GM12892 (cell line): ENCODE results near the gene LDLRAD4.

Experiments used
- DNase-seq: peaks from one replicate; pipeline ENCODE4 v3.0.0; 2011; ENCODE audit not compliant: insufficient read length
- FAIRE-seq: peaks from 2 replicates; lab custom pipeline; 2011; peaks lifted over from hg19 to GRCh38; lab: Jason Lieb, UNC
- POLR2A ChIP-seq: IDR thresholded peaks from 2 replicates; pipeline ENCODE4 v1.6.1; 2011; ENCODE audit warnings: low read depth, low read length, control low read depth
- POLR2AphosphoS5 ChIP-seq: IDR thresholded peaks from 2 replicates; pipeline ENCODE4 v1.6.1; 2011; ENCODE audit warnings: low read depth, low read length, control low read depth
- TAF1 ChIP-seq: IDR thresholded peaks from 2 replicates; pipeline ENCODE4 v1.6.1; 2011; ENCODE audit warnings: low read depth, mild to moderate bottlenecking, control low read depth, low read length, borderline replicate concordance

The LDLRAD4 gene

DNA sequence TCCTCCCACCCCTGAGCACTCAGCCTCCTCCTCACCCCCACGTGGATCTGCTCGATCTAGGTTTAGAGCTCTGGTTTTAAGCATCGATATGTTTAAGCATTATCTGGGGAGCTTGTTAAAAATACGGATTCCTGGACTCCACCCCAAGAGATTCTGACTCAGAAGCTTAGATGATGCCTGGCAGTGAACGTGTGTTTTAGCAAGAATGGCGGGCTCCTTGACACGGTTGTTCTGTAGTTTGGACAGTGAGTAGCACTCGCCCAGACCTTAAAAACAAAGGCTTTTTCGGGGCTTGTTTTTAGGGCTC, 47.3 kb downstream of the LDLRAD4 start:
- FAIRE-seq (no peak), DNase-seq (no peak)

GRCh38 chr18:13266218-13267100, 47.9 kb downstream of the LDLRAD4 start:
- FAIRE-seq (no peak), DNase-seq (no peak)
- TF ChIP-seq POLR2A (no peak), TAF1 (no peak), POLR2AphosphoS5 (no peak)

More for the DNA sequence above, 47.3 kb downstream of the LDLRAD4 start:
- TF ChIP-seq TAF1 (no peak), POLR2AphosphoS5 (no peak)

DNA sequence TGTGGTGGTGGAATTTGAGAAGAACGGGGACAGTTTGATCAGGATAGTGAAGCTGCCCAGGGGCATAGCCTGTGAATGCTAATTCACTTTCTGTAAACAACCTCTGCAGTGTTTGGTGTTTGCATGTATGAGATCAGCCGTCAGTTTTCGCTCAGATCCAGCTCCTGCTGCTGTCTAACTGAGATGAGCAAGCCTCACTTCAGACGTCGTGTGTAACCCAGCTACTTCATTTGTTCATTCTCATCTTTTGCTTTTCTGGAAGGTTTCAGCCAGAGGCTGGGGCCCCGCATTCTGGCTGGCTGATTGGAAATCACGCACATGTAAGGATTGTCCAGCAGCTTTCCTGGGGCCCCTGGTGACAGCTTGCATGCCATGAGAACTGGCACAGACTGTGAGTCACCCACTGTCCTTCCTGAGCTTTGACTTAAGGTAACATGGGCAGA, 48.9 kb downstream of the LDLRAD4 start:
- DNase-seq (no peak), FAIRE-seq (no peak)
- TF ChIP-seq TAF1 = no peak
- no peak for TF ChIP-seq POLR2AphosphoS5
- no peak for TF ChIP-seq POLR2A

- no peak for TF ChIP-seq TAF1
- no peak for TF ChIP-seq POLR2AphosphoS5
- no peak for TF ChIP-seq POLR2A
- FAIRE-seq = no peak
These were observed 49.8 kb downstream of the LDLRAD4 start for GRCh38 chr18:13268158-13269012.

DNA sequence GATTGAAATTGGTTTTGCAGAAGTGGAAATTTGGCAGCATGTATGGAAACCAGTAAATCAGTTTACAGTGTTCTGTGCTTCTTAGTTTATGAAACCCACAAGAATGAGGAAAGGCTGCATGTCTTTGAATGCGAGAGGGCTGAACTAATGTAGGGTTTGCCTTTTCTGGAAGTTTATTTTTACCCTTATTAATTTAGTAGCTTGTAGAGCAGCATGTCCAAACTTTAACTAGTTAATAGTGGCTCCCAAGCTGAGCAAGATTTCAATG, 50.4 kb downstream of the LDLRAD4 start:
- no peak for FAIRE-seq

More at GRCh38 chr18:13268158-13269012, 49.8 kb downstream of the LDLRAD4 start:
- no peak for DNase-seq

GRCh38 chr18:13269521-13270011, 51.0 kb downstream of the LDLRAD4 start:
- no peak for TF ChIP-seq POLR2A
- no peak for TF ChIP-seq POLR2AphosphoS5
- TF ChIP-seq TAF1 = no peak
- FAIRE-seq (no peak), DNase-seq (no peak)

More for the DNA sequence above, 50.4 kb downstream of the LDLRAD4 start:
- DNase-seq = no peak
- TF ChIP-seq POLR2A (no peak), POLR2AphosphoS5 (no peak), TAF1 (no peak)

DNA sequence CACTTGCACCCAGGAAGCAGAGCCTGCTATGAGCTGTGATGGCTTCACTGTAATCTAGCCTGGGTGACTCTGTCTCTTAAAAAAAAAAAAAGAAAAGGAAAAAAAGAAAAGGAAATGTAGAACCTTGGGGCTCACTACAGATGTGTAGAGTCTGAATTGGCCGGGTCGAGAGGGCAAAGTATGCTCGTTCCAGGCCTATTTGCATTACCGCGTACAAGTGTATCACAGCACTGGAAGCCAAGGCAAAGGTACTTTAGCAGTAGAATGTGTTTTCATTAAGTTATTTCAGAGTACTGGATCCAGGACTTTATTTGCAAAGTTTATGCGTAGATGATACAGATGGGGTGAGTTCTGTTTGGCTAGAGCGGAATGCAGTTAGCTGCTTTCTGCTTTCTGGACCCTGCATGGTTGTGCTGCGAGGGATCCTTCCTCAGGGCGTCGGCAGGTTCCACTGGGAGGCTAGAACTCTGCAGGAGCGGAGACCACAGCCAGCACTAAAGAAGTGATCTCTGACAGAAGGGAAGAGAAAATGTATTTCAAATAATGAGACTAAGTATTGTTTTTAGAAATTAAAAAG, 51.8 kb downstream of the LDLRAD4 start:
- FAIRE-seq (no peak), DNase-seq (no peak)
- no peak for TF ChIP-seq TAF1
- TF ChIP-seq POLR2AphosphoS5 = no peak
- no peak for TF ChIP-seq POLR2A

DNA sequence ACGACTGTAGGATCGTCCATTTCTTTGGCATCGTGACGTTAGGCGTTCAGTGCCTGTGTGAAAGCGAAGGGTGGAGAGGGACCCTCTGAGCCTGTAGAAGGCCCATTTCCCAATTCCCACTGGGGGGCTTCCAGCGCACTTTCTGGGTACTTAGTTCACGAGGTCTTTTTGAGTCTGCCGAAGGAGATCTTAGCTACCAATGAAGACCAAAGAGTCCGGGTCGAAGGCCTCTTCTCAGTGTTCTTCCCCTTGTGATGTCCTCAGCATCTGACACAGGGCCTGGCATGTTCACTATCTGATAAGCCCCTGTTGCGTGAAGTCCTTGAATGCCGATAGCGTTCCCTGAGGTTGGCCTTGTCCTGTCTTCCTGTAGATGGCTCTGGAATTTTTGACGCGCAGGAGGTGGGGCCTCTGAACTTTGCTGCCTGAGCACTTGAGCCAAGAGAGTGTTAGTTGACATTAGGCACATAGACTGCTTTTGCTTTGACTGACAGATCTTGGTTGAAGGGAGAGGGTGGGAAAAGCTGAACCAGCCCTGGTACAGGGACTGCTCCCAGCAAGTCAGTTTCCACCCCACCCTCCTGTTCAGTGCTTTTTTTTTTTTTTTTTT, 52.8 kb downstream of the LDLRAD4 start:
- FAIRE-seq (no peak), DNase-seq (no peak)
- TF ChIP-seq POLR2AphosphoS5 = no peak
- TF ChIP-seq POLR2A = no peak
- no peak for TF ChIP-seq TAF1

DNA sequence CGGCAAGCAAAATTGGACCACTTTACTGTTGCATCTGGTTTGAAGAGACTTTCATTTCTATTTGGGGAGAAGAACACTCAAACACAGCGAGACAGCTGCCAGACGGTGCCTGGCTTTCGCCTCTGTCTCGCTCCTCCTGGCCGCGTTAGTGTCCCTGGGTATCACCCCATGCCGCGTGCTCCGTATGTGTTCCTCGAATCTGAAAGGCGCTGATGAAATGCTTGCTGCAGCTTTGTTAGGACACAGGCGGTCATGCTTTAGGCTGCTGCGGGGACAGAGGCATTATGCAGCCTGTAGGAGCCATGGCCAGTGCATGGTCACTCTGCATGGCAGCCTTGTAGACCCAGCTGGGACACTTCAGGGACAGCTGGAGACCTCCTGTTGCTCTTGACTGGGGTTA, 53.9 kb downstream of the LDLRAD4 start:
- no peak for FAIRE-seq
- no peak for DNase-seq
- TF ChIP-seq TAF1 (no peak), POLR2AphosphoS5 (no peak), POLR2A (no peak)

- DNase-seq = no peak
- no peak for TF ChIP-seq POLR2A
- no peak for TF ChIP-seq POLR2AphosphoS5
- TF ChIP-seq TAF1 = no peak
- FAIRE-seq = no peak
These were observed 55.2 kb downstream of the LDLRAD4 start for GRCh38 chr18:13273800-13274199.

- no peak for DNase-seq
- TF ChIP-seq POLR2A (no peak), TAF1 (no peak), POLR2AphosphoS5 (no peak)
These were observed 56.5 kb downstream of the LDLRAD4 start for GRCh38 chr18:13275075-13275474.

More at GRCh38 chr18:13275075-13275474, 56.5 kb downstream of the LDLRAD4 start:
- FAIRE-seq = no peak
